NCI-H82 treated with DMSO at 0.1 percent for 48 hours (cell line): ENCODE measurements around the gene FAM114A1.
"Not testable (repeated sequence)": the region's sequence is repeated elsewhere in the genome, so short reads cannot be mapped to it uniquely, and the experiment has no call there.

Experiments used
- DNase-seq: peaks from one replicate; lab custom pipeline; 2025; ENCODE audit not compliant: unreplicated experiment; lab: John Stamatoyannopoulos, UW

The FAM114A1 gene

GRCh38 chr4:38964942-38965775 is 97.6 kb downstream of the FAM114A1 start:
- DNase-seq, result no peak

DNA sequence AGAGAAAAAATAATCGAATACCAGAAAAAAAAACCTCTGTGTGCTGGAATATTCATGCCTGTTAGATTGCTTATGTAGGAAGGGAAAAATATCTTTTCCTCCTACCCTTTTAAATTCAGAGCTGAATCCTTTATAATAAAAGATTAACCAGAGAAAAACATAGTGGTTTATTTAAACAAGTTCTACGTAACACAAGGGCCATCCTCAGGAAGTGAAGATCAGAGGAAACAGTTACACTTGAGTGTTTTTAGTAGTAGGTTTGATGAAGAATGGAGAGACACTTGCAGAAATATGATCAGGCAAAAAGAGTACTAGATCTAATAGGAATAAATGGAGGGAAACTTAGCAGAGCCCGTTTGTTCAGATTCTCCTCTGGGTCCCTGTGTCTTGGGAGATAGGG is 98.3 kb downstream of the FAM114A1 start:
- DNase-seq, result no peak

GRCh38 chr4:38967260-38968095 is 99.9 kb downstream of the FAM114A1 start:
- no peak for DNase-seq

GRCh38 chr4:38968668-38969067 is 101.1 kb downstream of the FAM114A1 start:
- DNase-seq, result no peak

DNA sequence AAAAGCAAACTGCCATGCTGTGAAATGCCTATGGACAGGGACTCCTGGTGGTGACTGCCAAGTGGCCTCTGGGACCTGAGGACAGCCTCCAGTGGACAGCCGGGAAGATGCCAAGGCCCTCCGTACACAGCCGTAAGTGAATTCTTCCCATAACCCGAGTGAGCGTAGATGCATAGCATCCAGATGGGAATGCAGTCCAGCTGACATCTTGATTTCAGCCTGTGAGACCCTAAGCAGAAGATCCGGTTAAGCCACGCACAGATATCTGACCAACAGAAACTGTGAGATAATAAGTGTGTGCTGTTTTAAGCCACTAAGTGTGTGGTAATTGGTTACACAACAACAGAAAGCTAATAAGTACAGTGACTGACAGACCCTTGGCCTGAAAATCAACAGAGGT is 108.7 kb downstream of the FAM114A1 start:
- peak; percentile 39 for DNase-seq

GRCh38 chr4:38979081-38979480 is 111.5 kb downstream of the FAM114A1 start:
- no peak for DNase-seq

GRCh38 chr4:38979511-38980230 is 112.1 kb downstream of the FAM114A1 start:
- no peak for DNase-seq

GRCh38 chr4:38980903-38981676 is 113.5 kb downstream of the FAM114A1 start:
- DNase-seq, result no peak

GRCh38 chr4:38982361-38983095 is 114.9 kb downstream of the FAM114A1 start:
- DNase-seq, result no peak

- no peak for DNase-seq
Observed at GRCh38 chr4:38983291-38983690, 115.7 kb downstream of the FAM114A1 start.

GRCh38 chr4:38983787-38984598 is 116.4 kb downstream of the FAM114A1 start:
- DNase-seq, result no peak

GRCh38 chr4:38985410-38986100 is 117.9 kb downstream of the FAM114A1 start:
- DNase-seq, result no peak

DNA sequence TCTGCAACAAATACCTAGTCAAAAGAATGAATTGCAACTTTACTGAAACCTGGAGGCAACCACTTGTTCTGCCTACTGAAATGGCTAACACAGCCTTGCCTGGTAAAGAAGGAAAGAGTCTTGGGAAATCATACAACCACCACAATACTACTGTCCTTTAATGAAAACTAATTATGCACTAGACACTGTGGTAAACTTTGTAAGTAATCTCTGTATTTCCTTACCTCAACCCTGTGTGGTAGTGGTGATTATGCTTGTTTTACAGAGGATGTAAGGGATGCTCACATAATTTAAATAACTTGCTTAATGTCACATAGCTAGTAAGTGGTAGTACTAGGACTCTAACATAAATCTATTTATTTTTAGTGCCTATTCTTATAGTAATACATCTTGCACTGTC is 119.9 kb downstream of the FAM114A1 start:
- DNase-seq, result no peak

DNA sequence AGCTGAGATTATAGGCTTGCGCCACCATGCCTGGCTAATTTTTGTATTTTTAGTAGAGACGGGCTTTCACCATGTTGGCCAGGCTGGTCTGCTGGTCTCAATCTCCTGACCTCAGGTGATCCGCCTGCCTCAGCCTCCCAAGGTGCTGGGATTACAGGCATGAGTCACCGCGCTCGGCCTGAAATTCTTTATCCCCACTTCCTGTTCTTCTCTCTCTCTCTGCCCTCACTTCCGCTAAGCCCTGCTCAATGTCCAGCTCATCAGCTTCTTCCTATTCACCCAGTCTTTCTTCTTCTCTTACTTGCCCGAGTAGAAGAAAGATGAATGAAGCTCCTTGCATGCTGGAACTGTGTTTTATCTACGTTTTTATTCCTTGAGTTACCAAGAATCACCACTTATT is 120.7 kb downstream of the FAM114A1 start:
- DNase-seq, result not testable (repeated sequence)

- DNase-seq, result no peak
Observed at GRCh38 chr4:38989487-38989886, 121.9 kb downstream of the FAM114A1 start.

GRCh38 chr4:38990241-38990640 is 122.6 kb downstream of the FAM114A1 start:
- no peak for DNase-seq

- DNase-seq, result no peak
Observed at GRCh38 chr4:38993683-38994082, 126.1 kb downstream of the FAM114A1 start.

GRCh38 chr4:38994135-38994534 is 126.5 kb downstream of the FAM114A1 start:
- DNase-seq, result no peak
